HG02970 (cell line): ENCODE measurements around the gene KCNK16.

Source experiments
- ATAC-seq: cut with Tn5 transposase; IDR thresholded peaks from one replicate; pipeline ENCODE4 v1.9.1; 2021; ENCODE audit warnings: mild to moderate bottlenecking, moderate library complexity, moderate number of reproducible peaks; ENCODE audit not compliant: unreplicated experiment, low FRiP score

KCNK16 gene

DNA sequence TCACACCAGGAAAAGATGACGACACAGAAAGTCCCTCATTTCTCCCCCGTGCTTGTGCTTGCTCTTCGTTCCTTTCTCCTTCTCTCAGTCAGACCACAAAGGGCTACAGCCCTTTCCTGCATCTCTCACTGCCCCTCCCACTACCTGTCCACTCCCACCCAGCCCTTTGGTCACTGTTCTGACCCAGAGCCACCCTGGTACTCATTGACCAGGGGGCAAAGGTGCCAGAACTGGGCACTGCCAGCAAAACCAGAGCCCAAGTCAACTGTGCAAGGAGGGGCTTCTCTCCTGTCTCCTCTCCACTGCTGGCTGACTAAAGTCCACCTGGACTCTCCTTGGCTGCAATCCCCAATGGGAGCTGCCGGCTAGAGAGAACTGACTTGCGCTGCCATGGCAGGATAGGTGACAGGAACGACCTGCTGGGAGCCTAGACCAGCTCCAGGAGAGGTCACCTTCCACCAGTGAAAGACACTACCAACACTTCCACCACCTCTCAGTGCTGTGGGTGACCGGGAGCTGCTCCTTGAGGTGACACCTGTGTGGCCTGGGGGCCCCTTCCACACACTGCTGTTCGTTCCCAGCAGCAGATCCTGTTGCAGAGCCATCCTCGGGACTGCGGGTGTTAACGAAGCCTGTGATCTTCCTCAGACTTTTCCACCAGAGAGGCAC is 41.1 kb downstream of the KCNK16 start:
- no peak for ATAC-seq

DNA sequence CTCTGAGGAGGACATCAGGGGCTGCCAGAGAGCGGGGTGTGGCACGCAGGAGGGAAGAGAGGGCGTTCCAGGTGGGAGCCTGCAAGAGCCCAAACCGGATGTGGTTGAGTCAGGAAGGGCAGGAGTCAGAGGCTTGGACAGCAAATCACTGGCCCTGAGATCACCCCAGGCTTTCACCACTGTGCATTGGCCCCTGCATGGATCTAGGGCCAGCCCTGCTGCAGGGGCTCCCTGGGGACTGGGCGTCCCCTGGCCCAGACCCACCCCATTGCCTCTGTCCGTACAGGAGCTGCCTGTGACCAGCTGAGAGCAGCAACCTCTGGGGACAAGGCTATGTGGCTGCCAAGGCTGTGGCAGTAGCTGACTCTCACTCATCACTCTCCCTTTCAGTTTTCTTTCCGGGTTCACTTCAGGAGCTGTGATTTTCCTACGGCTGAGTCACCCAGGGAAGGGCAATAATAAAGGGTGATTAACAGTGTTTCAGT is 42.2 kb downstream of the KCNK16 start:
- ATAC-seq, result no peak

DNA sequence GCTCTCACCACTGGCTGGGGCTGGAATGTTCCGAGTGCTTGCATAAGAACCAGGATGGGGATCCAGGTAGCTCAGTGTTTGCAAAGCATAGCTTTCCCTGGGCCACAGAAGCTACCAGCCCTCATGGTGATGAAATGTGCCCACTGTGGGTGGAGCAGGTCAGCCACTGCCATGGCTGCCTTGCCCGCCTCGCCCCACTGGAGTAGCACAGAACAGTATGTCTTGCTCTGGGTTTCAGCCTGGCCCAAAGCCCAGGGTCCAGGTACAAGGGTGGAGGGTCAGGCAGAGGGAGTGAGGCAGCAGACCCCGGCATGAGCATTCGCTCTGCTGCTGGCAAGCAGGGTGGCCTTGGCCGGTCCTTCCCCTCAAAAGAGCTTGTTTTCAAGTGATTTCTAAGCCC is 43.0 kb downstream of the KCNK16 start:
- ATAC-seq, result no peak

DNA sequence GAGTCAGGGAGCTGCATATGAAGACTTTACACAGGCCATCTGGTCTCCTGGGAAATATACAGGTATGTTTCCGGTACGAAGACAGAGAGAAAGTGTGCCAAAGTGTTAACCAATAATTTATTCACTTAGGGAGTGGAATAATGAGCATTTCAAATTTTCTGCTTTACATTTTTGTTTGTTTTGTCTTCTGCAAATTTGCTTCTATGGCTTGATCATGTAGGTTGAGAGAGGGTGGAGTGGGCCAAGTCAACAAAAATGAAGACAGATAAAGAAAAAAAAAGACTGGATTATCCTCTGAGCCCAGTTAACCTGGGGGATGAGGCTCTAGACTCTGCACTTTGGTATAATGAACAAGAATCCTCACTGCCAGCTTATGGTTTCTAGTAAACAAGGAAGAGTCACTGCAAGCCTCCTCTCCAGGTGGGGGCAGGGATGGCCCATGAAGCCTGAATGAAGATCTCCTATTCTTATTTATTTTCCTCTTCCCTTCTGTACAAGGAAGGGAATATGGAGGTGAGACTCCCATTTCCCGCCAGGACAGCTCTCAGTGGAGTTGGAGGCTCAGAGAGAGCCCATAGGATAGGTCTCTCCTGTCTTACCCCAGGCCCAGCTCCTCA is 46.0 kb downstream of the KCNK16 start:
- no peak for ATAC-seq

DNA sequence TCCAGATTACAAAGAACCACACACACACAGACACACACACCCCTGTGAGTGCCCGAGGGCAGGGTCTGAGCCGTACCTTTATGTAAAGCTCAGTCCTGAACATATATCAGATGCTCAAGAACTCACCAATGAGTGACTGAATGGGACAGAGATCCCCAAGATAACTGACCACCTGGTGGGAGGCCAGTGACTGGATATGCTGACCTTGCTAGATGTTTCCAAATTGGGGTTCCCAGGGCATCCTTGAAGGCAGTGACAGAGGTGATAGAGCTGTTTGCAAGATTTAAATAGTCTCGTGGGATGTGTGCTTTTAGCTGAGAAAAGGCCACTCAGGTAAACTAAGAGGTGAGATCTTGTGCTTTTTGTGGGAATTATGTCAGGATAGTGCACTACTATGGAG is 47.6 kb downstream of the KCNK16 start:
- ATAC-seq, result no peak

DNA sequence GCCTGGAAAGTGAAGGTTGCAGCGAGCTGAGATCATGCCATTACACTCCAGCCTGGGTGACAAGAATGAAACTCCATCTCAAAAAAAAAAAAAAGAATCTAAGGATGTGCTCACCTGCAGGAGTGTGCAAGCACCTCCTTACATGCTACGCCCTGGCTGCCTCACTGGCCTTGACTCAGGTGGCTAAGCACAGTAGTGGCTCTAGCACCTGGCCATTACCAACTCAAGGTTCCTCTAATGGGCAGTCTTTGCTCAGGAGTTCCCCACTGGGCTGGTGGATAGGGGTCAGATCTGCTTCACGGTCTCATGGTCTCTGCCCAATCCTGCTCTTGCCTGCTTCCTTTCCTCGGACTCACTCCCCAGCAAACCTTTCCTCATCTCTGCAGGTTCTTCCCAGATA is 48.0 kb downstream of the KCNK16 start:
- no peak for ATAC-seq

DNA sequence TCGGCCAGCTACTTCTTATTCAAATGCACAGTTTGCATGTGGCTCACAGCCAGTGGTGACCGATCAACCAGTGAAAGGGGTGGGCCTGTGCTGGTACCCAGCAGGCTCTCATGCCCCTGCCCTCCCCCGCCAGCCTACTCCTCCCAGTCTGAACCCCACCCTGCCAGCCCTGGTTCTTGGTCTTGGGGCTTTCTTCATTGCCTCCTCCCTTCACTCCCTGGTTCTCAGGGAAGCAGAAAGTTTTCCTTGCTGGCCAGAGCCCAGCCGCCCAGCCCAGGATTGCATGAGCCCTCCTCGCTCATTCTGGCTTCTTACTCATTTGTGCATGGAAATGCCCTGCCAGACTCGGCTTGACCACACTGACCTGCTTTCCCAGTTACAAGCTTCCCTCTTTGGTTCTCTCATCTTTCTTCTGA is 49.1 kb downstream of the KCNK16 start:
- ATAC-seq, result no peak

DNA sequence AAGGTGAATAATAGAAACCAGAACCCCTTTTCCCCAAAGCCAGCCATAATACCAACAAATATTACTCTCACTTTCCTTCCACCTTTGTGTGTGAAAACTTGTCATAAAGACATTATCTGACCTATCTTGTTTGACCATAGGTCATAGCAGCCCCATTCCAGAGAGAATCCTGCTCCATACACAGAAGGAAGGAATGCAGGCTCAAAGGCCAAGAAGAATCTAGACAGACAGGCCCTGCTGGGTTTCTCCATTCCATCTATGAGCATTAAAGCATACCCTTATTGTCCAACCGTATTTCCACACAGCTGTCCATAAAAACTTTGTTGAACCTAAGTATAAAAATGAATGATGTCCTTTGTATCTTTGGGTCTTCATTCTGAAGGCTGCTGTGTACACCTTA is 52.5 kb downstream of the KCNK16 start:
- no peak for ATAC-seq

DNA sequence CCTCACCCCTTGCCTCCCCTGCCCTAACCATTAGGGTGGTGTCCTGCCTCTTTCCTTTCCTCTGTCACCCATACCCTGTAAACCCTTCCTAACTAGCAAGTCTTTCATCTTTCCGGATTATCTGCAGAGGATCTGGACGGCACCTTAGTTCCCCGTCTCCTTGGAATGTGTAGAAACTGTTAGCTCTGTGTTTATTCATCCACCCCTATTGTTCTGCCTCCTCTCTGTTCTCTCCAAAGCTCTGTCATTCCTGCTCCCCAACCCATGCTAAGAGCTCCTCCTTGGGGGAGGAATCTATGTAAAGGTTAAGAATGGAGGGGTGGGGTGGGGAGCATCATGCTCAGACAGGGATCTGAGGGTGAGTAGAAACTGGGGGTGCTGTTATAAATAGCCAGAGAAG is 53.8 kb downstream of the KCNK16 start:
- ATAC-seq, result no peak

DNA sequence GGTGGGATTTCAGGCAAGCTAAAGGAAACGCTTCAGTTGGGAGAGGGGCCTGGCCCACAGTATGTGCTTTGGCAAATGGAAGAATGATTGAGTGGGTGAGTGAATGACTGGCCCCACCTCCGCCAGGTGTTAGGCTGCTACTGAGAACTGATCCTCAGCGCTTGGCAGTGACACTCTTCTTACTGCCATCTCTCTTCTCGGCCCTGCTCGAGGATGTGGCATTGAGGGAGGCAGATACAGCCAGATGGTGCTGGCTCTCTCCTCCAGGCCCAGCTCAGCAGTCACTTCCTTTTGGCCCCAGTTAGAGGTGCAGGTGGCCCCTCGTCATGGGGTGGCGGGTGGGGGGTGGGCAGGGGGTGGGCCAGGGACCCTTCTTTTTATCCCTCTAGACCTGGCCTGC is 54.3 kb downstream of the KCNK16 start:
- no peak for ATAC-seq

DNA sequence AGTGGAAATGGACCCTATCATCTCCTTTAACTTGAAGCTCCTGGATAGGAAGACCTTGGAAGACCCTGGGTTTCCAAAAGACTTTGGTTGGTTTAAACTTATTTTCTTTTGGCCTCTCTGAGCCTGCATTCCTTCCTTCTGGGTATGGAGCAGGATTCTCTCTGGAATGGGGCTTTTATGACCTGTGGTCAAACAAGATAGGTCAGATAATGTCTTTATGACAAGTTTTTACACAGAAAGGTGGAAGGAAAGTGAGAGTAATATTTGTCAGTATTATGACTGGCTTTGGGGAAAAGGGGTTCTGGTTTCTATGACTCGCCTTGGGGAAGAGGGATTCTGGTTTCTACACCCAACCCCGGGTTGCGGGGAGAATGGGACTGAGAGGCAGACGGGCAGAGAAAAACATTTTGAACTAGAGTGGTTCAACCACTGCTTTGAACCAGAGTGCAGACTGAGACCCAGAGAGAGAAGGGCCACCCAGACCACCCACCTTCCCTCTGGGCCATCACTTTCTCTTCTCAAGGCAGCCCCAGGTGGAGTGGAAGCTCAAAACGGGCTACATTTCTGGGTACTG is 55.6 kb downstream of the KCNK16 start:
- no peak for ATAC-seq

DNA sequence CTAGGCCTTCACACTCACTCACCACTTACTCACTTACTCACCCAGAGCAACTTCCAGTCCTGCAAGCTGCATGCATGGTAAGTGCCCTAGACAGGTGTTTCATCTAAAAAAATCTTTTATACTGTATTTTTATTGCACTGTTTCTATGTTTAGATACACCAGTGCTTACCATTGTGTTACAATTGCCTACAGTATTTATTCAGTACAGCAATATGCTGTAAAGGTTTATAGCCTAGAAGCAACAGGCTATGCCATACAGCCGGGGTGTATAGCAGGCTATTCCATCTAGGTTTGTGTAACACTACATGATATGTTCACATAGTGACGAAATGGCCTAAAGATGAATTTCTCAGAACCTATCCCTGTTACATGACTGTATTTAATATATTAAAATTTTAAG is 56.1 kb downstream of the KCNK16 start:
- ATAC-seq, result no peak
